GM12873 (cell line): ENCODE results near the gene B3GNT7.

Experiments used
- CTCF ChIP-seq: IDR thresholded peaks from 2 replicates; pipeline ENCODE4 v1.5.1; 2012; ENCODE audit warnings: low read depth, mild to moderate bottlenecking, moderate library complexity, low read length, control low read depth; ENCODE audit not compliant: insufficient read depth; ENCODE audit errors: missing control alignments

The B3GNT7 gene

GRCh38 chr2:231396058-231396821, 730 bp downstream of the B3GNT7 start:
- no peak for TF ChIP-seq CTCF

GRCh38 chr2:231397011-231397927, 1.8 kb downstream of the B3GNT7 start:
- no peak for TF ChIP-seq CTCF

- no peak for TF ChIP-seq CTCF
Measured at GRCh38 chr2:231397928-231398294, 2.4 kb downstream of the B3GNT7 start.

- TF ChIP-seq CTCF, result no peak
Measured at GRCh38 chr2:231398585-231398984, 3.1 kb downstream of the B3GNT7 start.

GRCh38 chr2:231399046-231399852, 3.7 kb downstream of the B3GNT7 start:
- TF ChIP-seq CTCF, result no peak

- no peak for TF ChIP-seq CTCF
Measured at GRCh38 chr2:231399853-231400680, 4.6 kb downstream of the B3GNT7 start.
